K562 (cell line): ENCODE measurements around the gene TPM4. TPM values are rescaled to one million over a fixed set of nuclear protein-coding genes. Genes with fewer than 3 reads are reported as not detected.

Source experiments
- ATAC-seq: fragments of 200-7000 bp; cut with Tn5 transposase; 3 replicates; pipeline ENCODE4 v1.9.1; 2020; ENCODE audit warnings: moderate library complexity
- BruUV-seq: library from RNA; stranded (reverse); fragments of 400-500 nt; replicated peaks from 2 replicates; lab custom pipeline; 2021; lab: Mats Ljungman, UMichigan
- CTCF ChIA-PET: fragments of 300-600 bp; formaldehyde crosslinking; extraction: SDS; loops from one replicate; lab custom pipeline; 2021; ENCODE audit warnings: low intra/inter-chr PET ratio; lab: Yijun Ruan, JAX
- POLR2A ChIA-PET: fragments of 300-600, 350-650 bp; sonication (Branson Sonifier 250); formaldehyde crosslinking; extraction: SDS; loops from one replicate; lab custom pipeline; 2021; ENCODE audit warnings: antibody characterized with exemption, inconsistent platforms; lab: Yijun Ruan, JAX
- DNase-seq, 4 experiments: peaks; one replicate each; pipeline versions ENCODE4 v3.0.0 to v3.0.0-alpha.2; 2011 to 2018; ENCODE audit warnings: low spot score in 3 of 4, mixed read lengths in 3 of 4; ENCODE audit errors: extremely low read depth in 1 of 4
- FAIRE-seq: peaks from 2 replicates; lab custom pipeline; 2011; peaks lifted over from hg19 to GRCh38; lab: Jason Lieb, UNC
- H2AFZ ChIP-seq: 2 replicates; pipeline ENCODE4 v1.6.0; 2011; ENCODE audit warnings: low read depth, low read length, control low read depth, inconsistent platforms
- H3K27ac ChIP-seq: fragments of 200-600 bp; 3 replicates; pipeline ENCODE4 v1.8.0; 2011; ENCODE audit warnings: low read depth, mild to moderate bottlenecking, control low read depth, inconsistent platforms, low read length, moderate library complexity, mixed read lengths; ENCODE audit errors: extremely low read depth
- H3K27me3 ChIP-seq, 2 experiments: fragments of 300-600 bp in 1 of 2; 2 replicates in 1 of 2; 3 replicates in 1 of 2; pipeline versions ENCODE4 v1.6.0 to v1.8.0; 2011; ENCODE audit warnings: inconsistent platforms in 2 of 2, low read length in 2 of 2, mild to moderate bottlenecking in 1 of 2, mixed read lengths in 1 of 2, moderate library complexity in 1 of 2; ENCODE audit not compliant: control insufficient read depth in 2 of 2, insufficient read depth in 2 of 2
- H3K36me3 ChIP-seq: fragments of 300-600 bp; 3 replicates; pipeline ENCODE4 v1.8.0; 2011; ENCODE audit warnings: mild to moderate bottlenecking, low read length, inconsistent platforms; ENCODE audit not compliant: control insufficient read depth, insufficient read depth
- H3K4me1 ChIP-seq, 2 experiments: fragments of 200-600 bp in 1 of 2; replicated peaks in 1 of 2; 2 replicates in 1 of 2; 3 replicates in 1 of 2; pipeline versions ENCODE4 v1.5.1 to v1.8.0; 2011; ENCODE audit warnings: inconsistent platforms in 2 of 2, low read length in 2 of 2, mild to moderate bottlenecking in 1 of 2, mixed read lengths in 1 of 2, moderate library complexity in 1 of 2; ENCODE audit not compliant: control insufficient read depth in 2 of 2, insufficient read depth in 2 of 2
- H3K4me2 ChIP-seq: 2 replicates; pipeline ENCODE4 v1.6.1; 2011; ENCODE audit warnings: low read length, control low read depth, inconsistent platforms, mixed read lengths; ENCODE audit not compliant: insufficient read depth
- H3K4me3 ChIP-seq: fragments of 200-600 bp; sonication (generic), shearing (Covaris generic); 2 replicates; pipeline ENCODE4 v1.5.1; 2016; ENCODE audit warnings: control low read depth, inconsistent platforms
- H3K79me2 ChIP-seq: fragments of 200-600 bp; 3 replicates; pipeline ENCODE4 v1.8.0; 2011; ENCODE audit warnings: low read length, inconsistent platforms; ENCODE audit not compliant: control insufficient read depth, insufficient read depth
- H3K9ac ChIP-seq, 2 experiments: 2 replicates each; pipeline versions ENCODE4 v1.6.0 to v1.6.1; 2011; ENCODE audit warnings: low read depth in 2 of 2, low read length in 2 of 2, control low read depth in 1 of 2, inconsistent platforms in 1 of 2, mild to moderate bottlenecking in 1 of 2, mixed read lengths in 1 of 2; ENCODE audit not compliant: insufficient read depth in 1 of 2
- H3K9me1 ChIP-seq: one replicate; pipeline ENCODE4 v1.6.0; 2011; ENCODE audit warnings: inconsistent platforms, mild to moderate bottlenecking, low read length, moderate library complexity; ENCODE audit not compliant: control insufficient read depth, insufficient read depth
- H3K9me3 ChIP-seq: replicated peaks from 2 replicates; pipeline ENCODE4 v1.5.1; 2011; ENCODE audit warnings: low read depth, low read length, inconsistent platforms; ENCODE audit not compliant: control insufficient read depth, insufficient read depth
- H4K20me1 ChIP-seq: replicated peaks from 2 replicates; pipeline ENCODE4 v1.6.1; 2011; ENCODE audit warnings: low read length, inconsistent platforms, mixed read lengths; ENCODE audit not compliant: control insufficient read depth, insufficient read depth
- ADNP ChIP-seq: fragments of 200-800 bp; sonication (Bioruptor generic); IDR thresholded peaks from 2 replicates; pipeline ENCODE4 v1.6.1; 2016; ENCODE audit warnings: missing genetic modification characterization, missing compliant biosample characterization
- BCOR ChIP-seq: fragments of 450-650 bp; IDR thresholded peaks from 2 replicates; pipeline ENCODE4 v1.6.1; 2016
- KDM1A ChIP-seq, 2 experiments: fragments of 450-650 bp; IDR thresholded peaks; 2 replicates each; pipeline ENCODE4 v1.6.1; 2016; ENCODE audit warnings: mild to moderate bottlenecking in 2 of 2
- MCM3 ChIP-seq: fragments of 450-650 bp; IDR thresholded peaks from 2 replicates; pipeline ENCODE4 v1.6.1; 2016
- PYGO2 ChIP-seq: fragments of 450-650 bp; IDR thresholded peaks from 2 replicates; pipeline ENCODE4 v1.6.1; 2016; ENCODE audit warnings: mild to moderate bottlenecking, missing genetic modification characterization, moderate library complexity, missing compliant biosample characterization
- RBFOX2 ChIP-seq: fragments of 200-400 bp; formaldehyde crosslinking; IDR thresholded peaks from 2 replicates; pipeline ENCODE4 v1.6.1; 2017; ENCODE audit warnings: low read depth, mild to moderate bottlenecking, low read length, moderate library complexity
- RBM25 ChIP-seq: fragments of 200-400 bp; formaldehyde crosslinking; IDR thresholded peaks from 2 replicates; pipeline ENCODE4 v1.6.1; 2018; ENCODE audit warnings: low read length, low read depth, moderate library complexity; ENCODE audit not compliant: severe bottlenecking
- SMARCA5 ChIP-seq: fragments of 450-650 bp; IDR thresholded peaks from 2 replicates; pipeline ENCODE4 v1.6.1; 2016
- ZNF121 ChIP-seq: sonication (generic); formaldehyde crosslinking; conservative IDR thresholded peaks from 2 replicates; pipeline ENCODE4 v1.8.0; 2022; ENCODE audit warnings: missing genetic modification reagents
- ZNF639 ChIP-seq, 2 experiments: fragments of 200-800 bp in 1 of 2; sonication (Bioruptor generic) in 1 of 2; sonication (generic) in 1 of 2; formaldehyde crosslinking in 1 of 2; IDR thresholded peaks in 1 of 2; conservative IDR thresholded peaks in 1 of 2; 2 replicates each; pipeline versions ENCODE4 v1.5.0 to v1.6.1; 2016 to 2020; ENCODE audit warnings: missing compliant biosample characterization in 1 of 2, missing genetic modification characterization in 1 of 2, missing genetic modification reagents in 1 of 2
- WGBS: fragments of 100-300 bp; shearing (Covaris generic); methylation state at CpG from one replicate; pipeline ENCODE4 v1.1.6; 2016; ENCODE audit warnings: low coverage, mixed read lengths; ENCODE audit not compliant: insufficient coverage; ENCODE audit errors: missing lambda C conversion rate; 5-methylcytosine and 5-hydroxymethylcytosine counted together
- in situ Hi-C: fragments of 300-500 bp; cut with MboI; formaldehyde crosslinking; loops from 4 replicates; pipeline ENCODE4 v1.15.0; 2018; ENCODE audit warnings: inconsistent platforms, mixed read lengths
- intact Hi-C: fragments of 100-400 bp; cut with micrococcal nuclease; formaldehyde crosslinking; loops from 2 replicates; pipeline ENCODE4 v1.14.2; 2022
- polyA plus RNA-seq, 8 experiments: library from polyadenylated mRNA; depleted of rRNA in 4 of 8; stranded (reverse) in 5 of 8; unstranded in 3 of 8; fragments of >200 nt; fragmentation: Nextera tagmentation in 2 of 8; fragmentation: Illumina TruSeq in 1 of 8; extraction: Ambion mirVana in 2 of 8; extraction: Trizol in 1 of 8; gene quantifications; 2 replicates each; pipeline versions ENCODE4 v1.2.1 to v1.2.3, GENCODE V29; 2011 to 2014; ENCODE audit warnings: inconsistent platforms in 1 of 8, missing spikeins in 1 of 8
- total RNA-seq, 7 experiments: library from RNA; depleted of rRNA in 6 of 7; stranded (reverse); fragments of >200 nt in 6 of 7; fragmentation: Illumina TruSeq in 2 of 7; extraction: Trizol in 2 of 7; gene quantifications; 2 replicates each; pipeline versions ENCODE4 v1.2.1 to v1.2.3, GENCODE V29; 2011 to 2021; ENCODE audit warnings: low replicate concordance in 1 of 7

The TPM4 gene
- total and polyA plus RNA-seq, 9 of the 15 experiments (the other 6 are each of a cell fraction or from before 2014, with no cell fraction given): 28.1 to 111 (median 77.4) TPM

- no peaks in the 10 kb centered on the region for H3K36me3 ChIP-seq
- ATAC-seq: no peak
- ChIA-PET POLR2A (interaction anchor here (0.9 to 1.4 kb wide), 2 partner anchors 11 kb away, joined by 3 to 5 read pairs; no protein-coding TSS in a partner anchor), CTCF (no interaction called here)
- H3K27me3 ChIP-seq: no peaks in the 10 kb centered on the region
- H3K4me3 ChIP-seq: no peak overlapping the region
- H3K9ac ChIP-seq: no peak overlapping the region
- TF ChIP-seq RBFOX2 (no peak), PYGO2 (no peak), ZNF121 (peak; percentile 89), KDM1A (IDR thresholded peaks at IDR 0.05) (peak; percentile 62 to 79), ADNP (tag) (peak; percentile 76), MCM3 (no peak), BCOR (peak; percentile 87), SMARCA5 (peak; percentile 35; the same call in 1 of the 2 replicates), RBM25 (peak; percentile 86), ZNF639 (CRISPR knock-in tag; conservative IDR thresholded peaks at IDR 0.05 in 1 of 2, IDR thresholded peaks at IDR 0.05 in 1 of 2) (no peak)
- H3K9me1 ChIP-seq: no peaks in the 10 kb centered on the region
- DNase-seq: no peak
- no peak for FAIRE-seq
- H3K9me3 ChIP-seq: no peaks in the 10 kb centered on the region
- intact Hi-C loops (no loop called here), in situ Hi-C loops (no loop called here)
- H4K20me1 ChIP-seq: no peaks in the 10 kb centered on the region
- no peak overlapping the region for H3K4me2 ChIP-seq
- no peaks in the 10 kb centered on the region for H3K79me2 ChIP-seq
- WGBS: 85% methylated on average over 8 of the region's 9 CpGs
- peak overlapping the region; percentile 79; the same call in 1 of the 3 replicates for H3K27ac ChIP-seq
- peaks cover 32 to 36% of the 10 kb centered on the region in 2 experiments for H3K4me1 ChIP-seq
- no TSS peak for BruUV-seq
- peak overlapping the region; percentile 96 for H2AFZ ChIP-seq
These were observed 5.1 kb upstream of the TPM4 start for GRCh38 chr19:16071072-16071691.
